Activated CD4-positive, alpha-beta T cell treated with anti-CD3 and anti-CD28 coated beads, Interleukin-2, amount 50 U/mL, for 48 hours (primary cell): Measurements from ENCODE around the gene ARHGAP4.

ENCODE experiments used
- DNase-seq, 2 experiments: peaks; one replicate each; pipeline ENCODE4 v3.0.0-alpha.2; 2020

The ARHGAP4 gene

GRCh38 chrX:153944140-153944799 is 18.2 kb upstream of the ARHGAP4 start, which contains the start of gene RENBP:
Gene RENBP, minus strand, starts transcription at chrX:153944643. Its CDS starts 33 bp downstream, at chrX:153944610.
- peak; percentile 43 to 51 for DNase-seq

GRCh38 chrX:153941336-153942252 is 15.5 kb upstream of the ARHGAP4 start:
- DNase-seq: no peak

- DNase-seq: no peak
These were observed 13.5 kb upstream of the ARHGAP4 start for GRCh38 chrX:153939573-153939972.

- DNase-seq: no peak
These were observed 12.2 kb upstream of the ARHGAP4 start for GRCh38 chrX:153938226-153938786.

GRCh38 chrX:153937056-153937455 is 11.0 kb upstream of the ARHGAP4 start:
- DNase-seq: no peak

- no peak for DNase-seq
These were observed 9.3 kb upstream of the ARHGAP4 start for GRCh38 chrX:153935326-153935851.

- DNase-seq: peak; percentile 61 to 66
These were observed 8.8 kb upstream of the ARHGAP4 start, which contains the start of gene NAA10 for GRCh38 chrX:153934762-153935325. Gene NAA10, minus strand, starts transcription at chrX:153935037. Its CDS starts 133 bp downstream, at chrX:153934904.

- DNase-seq: no peak
These were observed 8.2 kb upstream of the ARHGAP4 start for GRCh38 chrX:153934148-153934761.

GRCh38 chrX:153933748-153934147 is 7.7 kb upstream of the ARHGAP4 start:
- DNase-seq: no peak

- no peak for DNase-seq
These were observed 6.3 kb upstream of the ARHGAP4 start for GRCh38 chrX:153932220-153932915.

GRCh38 chrX:153931748-153932147 is 5.7 kb upstream of the ARHGAP4 start:
- DNase-seq: no peak

GRCh38 chrX:153931151-153931550 is 5.1 kb upstream of the ARHGAP4 start:
- no peak for DNase-seq

- DNase-seq: no peak
These were observed 4.2 kb upstream of the ARHGAP4 start for GRCh38 chrX:153930011-153930910.

- DNase-seq: no peak
These were observed 3.5 kb upstream of the ARHGAP4 start for GRCh38 chrX:153929576-153929975.

GRCh38 chrX:153928846-153929245 is 2.8 kb upstream of the ARHGAP4 start:
- peak in 1 of 2 experiments; percentile 20 for DNase-seq

- peak; percentile 88 to 90 for DNase-seq
These were observed 2.1 kb upstream of the ARHGAP4 start for GRCh38 chrX:153927922-153928760.

- peak in 1 of 2 experiments; percentile 38 for DNase-seq
These were observed 1.5 kb upstream of the ARHGAP4 start for GRCh38 chrX:153927672-153927921.

GRCh38 chrX:153926858-153927671 is 1.0 kb upstream of the ARHGAP4 start:
- DNase-seq: peak; percentile 66 to 72

GRCh38 chrX:153926552-153926857 is 441 bp upstream of the ARHGAP4 start:
- peak in 1 of 2 experiments; percentile 42 for DNase-seq
